AG08395 (cell line): ENCODE data around the gene NKAIN1.
A peak's percentile ranks its signal among the peaks of the same experiment; 100 is the strongest.
"Not testable (repeated sequence)": the region's sequence is repeated elsewhere in the genome, so short reads cannot be mapped to it uniquely, and the experiment has no call there.

Experiments
- DNase-seq: peaks from one replicate; pipeline ENCODE4 v3.0.0; 2012; ENCODE audit warnings: mixed read lengths, low spot score

NKAIN1 gene

DNA sequence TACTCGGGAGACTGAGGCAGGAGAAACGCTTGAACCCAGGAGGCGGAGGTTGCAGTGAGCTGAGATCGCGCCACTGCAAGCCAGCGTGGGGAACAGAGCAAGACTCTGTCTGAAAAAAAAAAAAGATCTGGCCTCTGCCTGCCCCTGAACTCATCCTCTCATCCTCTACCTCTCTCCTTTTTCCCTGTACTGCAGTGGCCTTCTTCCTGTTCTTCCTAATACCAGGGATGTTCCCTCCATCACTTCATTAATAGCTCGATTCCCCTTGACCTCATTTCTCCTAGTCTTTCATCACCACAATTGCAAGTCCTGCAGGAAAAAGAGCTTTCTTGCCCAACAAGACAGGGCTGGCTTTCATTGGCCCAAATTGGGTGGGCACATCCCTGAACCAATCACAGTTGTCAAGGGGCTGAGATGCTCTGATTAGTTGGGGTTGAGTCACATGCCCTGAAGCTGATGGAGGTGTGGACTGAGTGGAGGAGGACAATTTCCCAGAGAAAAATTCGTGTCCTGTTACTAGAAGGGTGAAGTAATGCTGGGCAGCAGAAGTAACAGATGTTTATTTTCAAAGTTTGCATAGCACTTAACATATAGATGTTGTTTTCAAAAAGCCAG is 87.4 kb downstream of the NKAIN1 start:
- DNase-seq: peak; percentile 79

DNA sequence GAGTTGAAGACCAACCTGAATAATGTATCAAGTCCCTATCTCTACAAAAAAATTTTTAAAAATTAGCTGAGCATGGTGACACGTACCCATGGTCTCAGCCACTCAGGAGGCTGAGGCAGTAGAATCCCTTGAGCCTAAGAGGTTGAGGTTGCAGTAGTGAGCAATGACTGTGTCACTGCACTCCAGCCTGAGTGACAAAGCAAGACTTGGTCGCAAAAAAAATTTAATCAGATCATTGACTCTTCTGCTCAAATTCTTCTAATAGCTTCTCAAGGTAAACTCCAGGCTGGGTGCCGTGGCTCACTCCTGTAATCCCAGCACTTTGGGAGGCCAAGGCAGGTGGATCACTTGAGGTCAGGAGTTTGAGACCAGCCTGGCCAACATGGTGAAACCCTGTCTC is 88.3 kb downstream of the NKAIN1 start:
- no peak for DNase-seq

DNA sequence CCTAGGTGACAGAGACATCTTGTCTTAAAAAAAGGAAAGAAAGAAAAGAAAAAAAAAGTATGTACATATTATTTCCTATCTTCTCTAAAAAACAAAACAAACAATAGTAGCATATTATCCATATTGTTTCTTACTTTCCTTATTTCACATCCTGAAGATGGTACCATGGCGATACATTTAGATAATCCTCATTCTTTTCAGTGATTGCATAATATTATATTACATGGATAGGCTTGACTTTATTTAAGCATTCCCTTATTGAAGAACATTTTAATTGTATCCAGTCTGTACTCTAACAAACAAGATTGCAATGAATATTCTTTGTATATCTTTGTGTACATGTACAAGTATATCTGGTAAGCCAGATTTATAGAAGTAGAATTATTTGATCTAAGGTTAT is 91.3 kb downstream of the NKAIN1 start:
- DNase-seq: no peak

DNA sequence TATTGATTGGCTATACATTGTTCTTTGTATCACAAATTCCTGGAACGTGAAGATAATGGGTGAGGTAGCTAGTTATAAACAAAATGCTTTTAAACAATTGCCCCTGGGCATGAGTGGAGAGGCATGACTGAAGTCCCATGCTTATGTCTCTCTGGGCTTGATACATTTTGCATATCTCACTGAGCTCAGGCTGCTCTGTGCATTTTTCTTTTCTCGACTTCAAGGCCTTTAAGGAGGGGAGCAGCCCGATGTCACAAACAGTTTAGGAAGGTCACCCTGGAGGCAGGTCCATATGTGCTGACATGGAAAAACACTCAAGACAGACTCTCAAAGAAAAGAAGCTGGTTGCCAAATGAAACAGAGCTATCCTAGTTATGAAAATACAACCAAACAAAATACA is 94.0 kb downstream of the NKAIN1 start:
- no peak for DNase-seq

DNA sequence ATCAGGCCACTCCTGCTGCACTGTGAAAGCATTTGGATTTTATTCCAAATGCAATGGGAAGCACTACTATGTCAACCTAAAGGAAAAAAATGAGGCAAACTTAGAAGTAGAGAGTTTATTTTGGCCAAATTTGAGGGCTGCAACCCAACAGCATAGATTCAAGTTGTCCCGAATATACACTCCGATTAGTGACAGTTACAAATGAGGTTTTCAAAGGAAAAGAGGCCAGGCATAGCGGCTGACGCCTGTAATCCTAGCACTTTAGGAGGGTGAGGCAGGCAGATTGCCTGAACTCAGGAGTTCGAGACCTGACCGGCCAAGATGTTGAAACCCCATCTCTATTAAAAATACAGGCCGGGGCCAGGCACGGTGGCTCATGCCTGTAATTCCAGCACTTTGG is 95.2 kb downstream of the NKAIN1 start:
- DNase-seq: no peak

DNA sequence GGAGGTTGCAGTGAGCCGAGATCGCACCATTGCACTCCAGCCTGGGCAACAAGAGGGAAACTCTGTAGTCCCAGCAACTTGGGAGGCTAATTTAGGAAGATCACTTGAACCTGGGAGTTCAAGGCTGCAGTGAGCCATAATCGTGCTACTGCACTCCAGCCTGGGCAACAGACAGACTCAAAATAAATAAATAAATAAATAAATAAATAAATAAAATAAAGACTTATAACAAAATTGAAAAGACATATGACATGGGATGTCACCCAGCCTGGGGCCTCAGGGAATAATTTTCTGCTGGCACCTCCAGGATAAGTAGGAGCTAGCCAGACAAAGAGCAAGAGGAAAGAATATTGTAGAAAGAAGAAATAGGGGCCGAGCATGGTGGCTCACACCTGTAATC is 96.2 kb downstream of the NKAIN1 start:
- no peak for DNase-seq

DNA sequence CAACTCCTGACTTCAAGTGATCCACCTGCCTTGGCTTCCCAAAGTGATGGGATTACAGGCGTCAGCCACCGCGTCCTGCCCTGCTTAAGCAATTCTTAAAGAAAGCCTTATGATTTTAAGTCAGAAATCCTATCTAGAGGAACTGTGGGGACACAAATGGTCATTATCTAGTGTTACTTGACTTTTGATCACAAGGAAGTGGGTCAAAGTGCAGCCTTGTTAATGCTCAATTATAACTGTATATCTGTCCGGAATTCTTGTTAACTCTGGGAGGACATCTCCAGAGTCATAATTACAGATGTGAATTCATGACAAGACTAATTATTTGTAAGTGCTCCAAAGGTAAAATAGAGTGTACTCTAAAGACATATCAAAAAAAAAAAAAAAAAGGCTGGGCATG is 97.3 kb downstream of the NKAIN1 start:
- no peak for DNase-seq

DNA sequence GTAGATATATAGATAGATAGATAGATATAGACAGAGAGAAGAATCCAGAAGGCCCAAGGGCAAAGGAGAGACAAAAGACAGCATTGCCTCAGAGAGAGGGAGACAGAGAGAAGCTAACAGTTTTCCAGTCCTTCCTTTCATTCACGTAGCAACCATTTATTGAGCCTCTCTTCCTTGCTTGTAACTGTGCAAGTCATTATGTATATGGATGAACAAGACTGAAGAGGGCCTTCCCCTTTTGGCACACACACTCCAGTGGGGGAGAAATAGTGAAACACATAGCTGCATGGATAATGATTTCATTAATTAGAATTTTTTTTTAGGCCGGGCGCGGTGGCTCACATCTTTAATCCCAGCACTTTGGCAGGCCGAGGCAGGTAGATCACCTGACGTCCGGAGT is 99.4 kb downstream of the NKAIN1 start:
- DNase-seq: no peak

DNA sequence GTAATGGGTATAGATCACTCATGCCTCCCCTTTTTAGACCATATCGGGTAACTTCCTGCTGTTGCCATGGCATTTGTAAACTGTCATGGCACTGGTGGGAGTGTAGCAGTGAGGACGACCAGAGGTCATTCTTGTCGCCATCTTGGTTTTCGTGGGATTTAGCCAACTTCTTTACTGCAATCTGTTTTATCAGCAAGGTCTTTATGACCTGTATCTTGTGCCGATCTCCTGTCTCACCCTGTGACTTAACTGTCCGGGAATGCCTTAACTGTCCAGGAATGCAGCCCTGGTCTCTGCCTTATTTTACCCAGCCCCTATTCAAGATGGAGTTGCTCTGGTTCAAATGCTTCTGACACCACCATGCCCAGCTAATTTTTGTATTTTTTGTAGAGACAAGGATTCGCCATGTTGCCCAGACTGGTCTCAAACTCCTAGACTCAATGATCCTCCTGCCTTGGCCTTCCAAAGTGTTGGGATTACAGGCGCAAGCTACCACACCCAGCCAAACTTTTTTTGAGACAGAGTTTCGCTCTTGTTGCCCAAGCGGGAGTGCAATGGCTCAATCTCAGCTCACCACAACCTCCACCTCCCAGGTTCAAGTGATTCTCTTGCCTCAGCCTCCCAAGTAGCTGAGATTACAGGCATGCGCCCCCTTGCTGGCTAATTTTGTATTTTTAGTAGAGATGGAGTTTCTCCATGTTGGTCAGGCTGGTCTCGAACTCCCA is 100.7 kb downstream of the NKAIN1 start:
- not testable (repeated sequence) for DNase-seq

DNA sequence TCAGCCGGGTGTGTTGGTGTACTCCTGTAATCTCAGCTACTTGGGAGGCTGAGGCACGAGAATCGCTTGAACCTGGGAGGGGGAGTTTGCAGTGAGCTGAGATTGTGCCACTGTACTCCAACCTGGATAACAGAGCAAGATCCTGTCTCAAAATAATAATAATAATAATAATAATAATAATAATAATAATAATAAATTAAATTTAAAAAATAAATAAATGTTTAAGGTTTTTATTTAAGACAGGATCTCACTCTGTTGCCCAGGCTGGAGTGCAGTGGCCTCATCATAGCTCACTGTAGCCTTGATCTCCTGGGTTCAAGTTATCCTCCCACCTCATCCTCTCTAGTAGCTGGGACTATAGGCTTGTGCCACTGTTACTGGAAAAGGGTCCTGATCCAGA is 101.8 kb downstream of the NKAIN1 start:
- not testable (repeated sequence) for DNase-seq

DNA sequence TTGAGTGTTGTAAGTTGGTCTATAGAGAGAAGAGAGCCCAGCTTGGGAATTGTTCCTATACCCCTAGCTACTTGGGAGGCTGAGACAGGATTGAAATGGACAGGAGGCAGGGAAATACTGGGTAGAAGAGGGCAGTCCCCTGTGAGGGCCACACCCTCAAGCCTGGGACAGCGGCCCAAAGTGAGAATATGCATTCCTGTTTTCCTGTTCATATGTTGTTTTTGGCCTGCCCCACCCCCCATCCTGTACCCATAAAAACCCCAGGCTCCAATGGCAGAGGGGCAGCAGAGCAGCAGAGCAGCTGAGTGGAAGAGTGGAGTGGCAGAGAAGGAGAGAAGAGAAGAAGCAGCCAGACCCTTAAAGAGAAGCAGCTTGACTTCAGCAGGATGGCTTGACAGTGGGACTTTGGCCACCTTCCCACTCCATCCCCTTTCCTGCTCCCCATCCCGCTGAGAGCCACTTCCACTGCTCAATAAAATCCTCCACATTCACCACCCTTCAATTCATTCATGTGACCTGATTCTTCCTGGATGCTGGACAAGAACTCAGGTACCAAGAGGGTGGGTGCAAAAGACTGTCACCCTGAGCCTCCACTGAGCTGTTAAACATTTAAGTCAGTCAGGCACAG is 103.6 kb downstream of the NKAIN1 start:
- no peak for DNase-seq

DNA sequence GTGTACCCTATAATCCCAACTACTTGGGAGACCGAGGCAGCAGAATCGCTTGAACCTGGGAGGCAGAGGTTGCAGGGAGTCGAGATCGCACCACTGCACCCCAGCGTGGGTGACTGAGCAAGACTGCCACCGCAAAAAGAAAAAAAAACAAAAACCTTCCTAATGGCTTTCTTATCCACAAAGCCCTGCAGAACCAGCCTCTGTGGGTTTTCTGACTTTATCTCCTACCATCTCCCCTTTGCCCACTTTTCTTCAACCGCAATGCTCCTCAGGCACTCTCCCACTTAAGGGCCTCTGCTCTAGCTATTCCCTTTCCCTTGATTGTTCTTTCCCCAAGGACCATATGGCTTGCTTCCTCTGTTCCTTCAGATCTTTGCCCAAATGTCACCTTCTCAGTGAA is 106.3 kb downstream of the NKAIN1 start:
- DNase-seq: no peak
